ENCODE measurements around the gene CCDC3.

The CCDC3 gene

DNA sequence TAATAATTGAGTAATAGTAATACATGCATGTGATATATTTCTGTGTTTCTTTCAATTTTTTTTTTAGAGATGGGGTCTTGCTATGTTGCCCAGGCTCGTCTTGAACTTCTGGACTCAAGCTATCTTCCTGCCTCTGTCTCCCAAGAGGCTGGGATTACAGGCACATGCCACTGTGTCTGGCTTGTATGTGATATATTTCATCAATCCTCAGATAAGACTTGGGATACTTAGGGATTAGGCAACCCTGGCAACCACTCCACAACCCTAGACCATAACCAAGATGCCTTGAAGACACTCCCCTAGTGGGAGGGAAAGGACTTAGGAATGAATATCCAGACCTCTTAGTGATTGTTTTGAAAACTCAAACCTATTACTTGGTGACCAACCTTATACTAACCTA lies 154.8 kb downstream of the CCDC3 start:
- H3K9ac ChIP-seq (ENCODE audit: low read length) = no peak overlapping the region
- peaks cover 3% of the 10 kb centered on the region for H3K27me3 ChIP-seq (ENCODE audit: control insufficient read depth, insufficient read depth, low read length)
- no peaks in the 10 kb centered on the region for H3K36me3 ChIP-seq (ENCODE audit: control insufficient read depth, insufficient read depth, low read length)
- no peak overlapping the region for H3K4me3 ChIP-seq (ENCODE audit: low read length)
- H3K9me3 ChIP-seq (ENCODE audit: control insufficient read depth, low read length) = no peaks in the 10 kb centered on the region
- H3K4me1 ChIP-seq (ENCODE audit: control insufficient read depth, insufficient read depth, low read length) = no peaks in the 10 kb centered on the region

Measured in mucosa of stomach (tissue), 1 donor.